GM18520 (cell line): ENCODE measurements around the gene ZBTB7A.

Source experiments
- ATAC-seq: cut with Tn5 transposase; IDR thresholded peaks from one replicate; pipeline ENCODE4 v1.9.1; 2021; ENCODE audit not compliant: unreplicated experiment

The ZBTB7A gene

GRCh38 chr19:4057931-4058692 lies 8.6 kb downstream of the ZBTB7A start:
- no peak for ATAC-seq

GRCh38 chr19:4055209-4055552 lies 11.5 kb downstream of the ZBTB7A start:
- no peak for ATAC-seq

GRCh38 chr19:4054441-4055208 lies 12.1 kb downstream of the ZBTB7A start:
- no peak for ATAC-seq

- no peak for ATAC-seq
Measured at GRCh38 chr19:4053423-4054324, 13.0 kb downstream of the ZBTB7A start.

- ATAC-seq: no peak
Measured at GRCh38 chr19:4052993-4053422, 13.7 kb downstream of the ZBTB7A start.

- ATAC-seq: no peak
Measured at GRCh38 chr19:4052114-4052992, 14.3 kb downstream of the ZBTB7A start.

- no peak for ATAC-seq
Measured at GRCh38 chr19:4051175-4052101, 15.3 kb downstream of the ZBTB7A start.

GRCh38 chr19:4049432-4049831 lies 17.3 kb downstream of the ZBTB7A start:
- ATAC-seq: no peak

- no peak for ATAC-seq
Measured at GRCh38 chr19:4046946-4047683, 19.6 kb downstream of the ZBTB7A start.

- no peak for ATAC-seq
Measured at GRCh38 chr19:4046362-4046691, 20.4 kb downstream of the ZBTB7A start.

GRCh38 chr19:4045597-4046361 lies 20.9 kb downstream of the ZBTB7A start:
- no peak for ATAC-seq

- no peak for ATAC-seq
Measured at GRCh38 chr19:4044990-4045465, 21.7 kb downstream of the ZBTB7A start.

- no peak for ATAC-seq
Measured at GRCh38 chr19:4043966-4044715, 22.6 kb downstream of the ZBTB7A start.

- no peak for ATAC-seq
Measured at GRCh38 chr19:4043401-4043800, 23.3 kb downstream of the ZBTB7A start.

- no peak for ATAC-seq
Measured at GRCh38 chr19:4042731-4043082, 24.0 kb downstream of the ZBTB7A start.

- no peak for ATAC-seq
Measured at GRCh38 chr19:4042064-4042730, 24.5 kb downstream of the ZBTB7A start.
